H9 (cell line): ENCODE results near the gene R3HDM4. TPM values are rescaled to one million over a fixed set of nuclear protein-coding genes. Genes with fewer than 3 reads are reported as not detected.

ENCODE experiments used
- DNase-seq: peaks from one replicate; pipeline ENCODE4 v3.0.0-alpha.2; 2017
- H2AFZ ChIP-seq: one replicate; pipeline ENCODE4 v1.6.1; 2013; ENCODE audit warnings: mild to moderate bottlenecking, low read length, control low read depth, moderate library complexity
- H2AK5ac ChIP-seq: 2 replicates; pipeline ENCODE4 v1.6.1; 2013; ENCODE audit warnings: low read length, control low read depth, mixed read lengths; ENCODE audit not compliant: insufficient read length
- H2BK120ac ChIP-seq: one replicate; pipeline ENCODE4 v1.6.1; 2013; ENCODE audit warnings: low read depth, mild to moderate bottlenecking, low read length, control low read depth, inconsistent platforms; ENCODE audit not compliant: poor library complexity, severe bottlenecking
- H2BK12ac ChIP-seq: 2 replicates; pipeline ENCODE4 v1.6.1; 2013; ENCODE audit warnings: low read length, control low read depth, mixed read lengths, low read depth; ENCODE audit not compliant: insufficient read length
- H2BK15ac ChIP-seq: 2 replicates; pipeline ENCODE4 v1.6.1; 2013; ENCODE audit warnings: low read depth, low read length, control low read depth
- H2BK20ac ChIP-seq: one replicate; pipeline ENCODE4 v1.6.1; 2013; ENCODE audit warnings: low read depth, mild to moderate bottlenecking, low read length, control low read depth, inconsistent platforms; ENCODE audit not compliant: poor library complexity, severe bottlenecking
- H2BK5ac ChIP-seq: 2 replicates; pipeline ENCODE4 v1.6.1; 2013; ENCODE audit warnings: low read length, control low read depth, mixed read lengths; ENCODE audit not compliant: insufficient read length
- H3K14ac ChIP-seq: 2 replicates; pipeline ENCODE4 v1.6.1; 2013; ENCODE audit warnings: low read length, control low read depth; ENCODE audit not compliant: insufficient read depth
- H3K18ac ChIP-seq: 2 replicates; pipeline ENCODE4 v1.6.1; 2013; ENCODE audit warnings: low read depth, mild to moderate bottlenecking, mixed read lengths, low read length, control low read depth; ENCODE audit not compliant: insufficient read length
- H3K23ac ChIP-seq: 2 replicates; pipeline ENCODE4 v1.6.1; 2013; ENCODE audit warnings: low read length, control low read depth, mixed read lengths, low read depth; ENCODE audit not compliant: insufficient read length
- H3K23me2 ChIP-seq: 2 replicates; pipeline ENCODE4 v1.6.1; 2013; ENCODE audit warnings: low read depth, mild to moderate bottlenecking, mixed read lengths, low read length, control low read depth; ENCODE audit not compliant: insufficient read length, poor library complexity, severe bottlenecking
- H3K27ac ChIP-seq: 2 replicates; pipeline ENCODE4 v1.5.1; 2013; ENCODE audit warnings: low read length, control low read depth, mixed read lengths, low read depth; ENCODE audit not compliant: insufficient read length
- H3K27me3 ChIP-seq: 2 replicates; pipeline ENCODE4 v1.6.1; 2013; ENCODE audit warnings: low read length, control low read depth, inconsistent platforms; ENCODE audit not compliant: insufficient read depth
- H3K4ac ChIP-seq: 2 replicates; pipeline ENCODE4 v1.6.1; 2013; ENCODE audit warnings: low read depth, mild to moderate bottlenecking, control low read depth, inconsistent platforms, low read length, moderate library complexity
- H3K4me1 ChIP-seq: 2 replicates; pipeline ENCODE4 v1.6.1; 2013; ENCODE audit warnings: low read length, control low read depth, inconsistent platforms; ENCODE audit not compliant: insufficient read depth
- H3K4me2 ChIP-seq: 2 replicates; pipeline ENCODE4 v1.6.1; 2013; ENCODE audit warnings: low read length, control low read depth, mixed read lengths; ENCODE audit not compliant: insufficient read length, insufficient read depth
- H3K56ac ChIP-seq: 2 replicates; pipeline ENCODE4 v1.6.1; 2013; ENCODE audit warnings: low read depth, mild to moderate bottlenecking, mixed read lengths, low read length, control low read depth; ENCODE audit not compliant: insufficient read length
- H3K79me1 ChIP-seq: 2 replicates; pipeline ENCODE4 v1.6.1; 2013; ENCODE audit warnings: low read depth, mild to moderate bottlenecking, moderate library complexity, low read length, control low read depth, inconsistent platforms; ENCODE audit not compliant: insufficient read depth, poor library complexity, severe bottlenecking
- H3K79me2 ChIP-seq: 2 replicates; pipeline ENCODE4 v1.6.1; 2013; ENCODE audit warnings: low read length, control low read depth, inconsistent platforms; ENCODE audit not compliant: insufficient read depth
- H3K9ac ChIP-seq: 2 replicates; pipeline ENCODE4 v1.6.1; 2013; ENCODE audit warnings: low read length, control low read depth, mixed read lengths; ENCODE audit not compliant: insufficient read length; ENCODE audit errors: extremely low read depth
- H3K9me3 ChIP-seq: one replicate; pipeline ENCODE4 v1.6.1; 2013; ENCODE audit warnings: low read depth, low read length, inconsistent platforms; ENCODE audit not compliant: control insufficient read depth
- H3T11ph ChIP-seq: one replicate; pipeline ENCODE4 v1.6.1; 2013; ENCODE audit warnings: mild to moderate bottlenecking, low read length, control low read depth, inconsistent platforms
- H4K20me1 ChIP-seq: one replicate; pipeline ENCODE4 v1.6.1; 2013; ENCODE audit not compliant: control insufficient read depth, insufficient read length, insufficient read depth
- H4K5ac ChIP-seq: 2 replicates; pipeline ENCODE4 v1.6.1; 2013; ENCODE audit warnings: low read depth, mild to moderate bottlenecking, mixed read lengths, low read length, control low read depth; ENCODE audit not compliant: insufficient read length
- H4K8ac ChIP-seq: replicated peaks from 2 replicates; pipeline ENCODE4 v1.6.1; 2013; ENCODE audit warnings: low read length, control low read depth, mixed read lengths, low read depth; ENCODE audit not compliant: insufficient read length
- H4K91ac ChIP-seq: 2 replicates; pipeline ENCODE4 v1.6.1; 2013; ENCODE audit warnings: low read depth, mild to moderate bottlenecking, moderate library complexity, mixed read lengths, low read length, control low read depth; ENCODE audit not compliant: insufficient read length
- H3K27ac Mint-ChIP-seq, 3 experiments: 2 replicates in 2 of 3; 3 replicates in 1 of 3; pipeline ENCODE4 v1.8.0; 2020 to 2021; ENCODE audit warnings: mixed read lengths in 3 of 3, mild to moderate bottlenecking in 1 of 3, moderate library complexity in 1 of 3
- H3K27me3 Mint-ChIP-seq: 2 replicates; pipeline ENCODE4 v1.8.0; 2021; ENCODE audit warnings: low read depth, mild to moderate bottlenecking, moderate library complexity, mixed read lengths
- H3K36me3 Mint-ChIP-seq, 3 experiments: 2 replicates in 2 of 3; 3 replicates in 1 of 3; pipeline ENCODE4 v1.8.0; 2020 to 2021; ENCODE audit warnings: low read depth in 3 of 3, mixed read lengths in 3 of 3; ENCODE audit not compliant: insufficient read depth in 1 of 3
- H3K4me1 Mint-ChIP-seq, 2 experiments: 2 replicates each; pipeline ENCODE4 v1.8.0; 2020; ENCODE audit warnings: mixed read lengths in 2 of 2
- H3K4me3 Mint-ChIP-seq, 2 experiments: 2 replicates in 1 of 2; 3 replicates in 1 of 2; pipeline ENCODE4 v1.8.0; 2020 to 2021; ENCODE audit warnings: mild to moderate bottlenecking in 2 of 2, mixed read lengths in 2 of 2, moderate library complexity in 1 of 2
- H3K9me3 Mint-ChIP-seq, 2 experiments: 2 replicates in 1 of 2; 3 replicates in 1 of 2; pipeline ENCODE4 v1.8.0; 2020; ENCODE audit warnings: mild to moderate bottlenecking in 2 of 2, mixed read lengths in 2 of 2, moderate library complexity in 1 of 2
- CTCF ChIP-seq: fragments of 200-600 bp; sonication (generic); conservative IDR thresholded peaks from 3 replicates; pipeline ENCODE4 v1.8.0; 2021; ENCODE audit warnings: antibody characterized with exemption, mild to moderate bottlenecking
- WGBS: extraction: QIAGEN DNeasy Blood & Tissue Kit; methylation state at CpG from one replicate; pipeline ENCODE4 v1.1.7; 2013; ENCODE audit warnings: missing lambda C conversion rate, low lambda C conversion rate, mixed read lengths; ENCODE audit not compliant: insufficient read length; ENCODE audit errors: extremely low coverage; 5-methylcytosine and 5-hydroxymethylcytosine counted together
- total RNA-seq: library from RNA; stranded (reverse); gene quantifications from 2 replicates; pipeline ENCODE4 v1.2.1, GENCODE V29; 2021

Gene R3HDM4
- total RNA-seq, 1 experiment from 2014 or later, result 66.4 TPM

GRCh38 chr19:918152-918437 lies 5.1 kb upstream of the R3HDM4 start:
- Mint-ChIP-seq H3K4me3 (peak overlapping the region; percentile 58 to 81), H3K36me3 (peaks cover 0 to 2% (median 0%) of the 10 kb centered on the region in 3 experiments; a peak in 1 of 7 replicates), H3K27me3 (peaks cover 77% of the 10 kb centered on the region), H3K4me1 (peaks cover 3 to 5% of the 10 kb centered on the region in 2 experiments; a peak in 2 of 4 replicates), H3K9me3 (peaks cover 0 to 3% of the 10 kb centered on the region in 2 experiments; a peak in 2 of 5 replicates), H3K27ac (no peak overlapping the region)
- no peaks in the 10 kb centered on the region for H4K20me1 ChIP-seq
- no peak overlapping the region for H2AK5ac ChIP-seq
- no peak overlapping the region for H2BK5ac ChIP-seq
- no peaks in the 10 kb centered on the region for H3K4me1 ChIP-seq
- H3K56ac ChIP-seq, result no peak overlapping the region
- H3K18ac ChIP-seq, result no peak overlapping the region
- H2BK20ac ChIP-seq, result no peak overlapping the region
- peaks cover 19% of the 10 kb centered on the region for H3K23me2 ChIP-seq
- H3K79me1 ChIP-seq, result no peaks in the 10 kb centered on the region
- peaks cover 19% of the 10 kb centered on the region; the same call in 1 of the 2 replicates for H3K27me3 ChIP-seq
- H4K91ac ChIP-seq, result no peak overlapping the region
- H3K14ac ChIP-seq, result no peak overlapping the region
- H4K8ac ChIP-seq, result no peak overlapping the region
- no peak overlapping the region for H3K23ac ChIP-seq
- no peak overlapping the region for H3K27ac ChIP-seq
- H3K9ac ChIP-seq, result no peak overlapping the region
- TF ChIP-seq CTCF, result no peak
- no peaks in the 10 kb centered on the region for H3K9me3 ChIP-seq
- no peak overlapping the region for H2BK12ac ChIP-seq
- H3K79me2 ChIP-seq, result no peaks in the 10 kb centered on the region
- no peak overlapping the region for H3K4ac ChIP-seq
- no peak overlapping the region for H4K5ac ChIP-seq
- H2BK120ac ChIP-seq, result no peak overlapping the region
- WGBS, result no CpG with 5 or more reads among the region's 12 CpGs
- H3T11ph ChIP-seq, result no peak overlapping the region
- no peak overlapping the region for H2AFZ ChIP-seq
- peak overlapping the region; percentile 51 for H3K4me2 ChIP-seq
- DNase-seq, result no peak
- no peak overlapping the region for H2BK15ac ChIP-seq
